GM23338 (cell line): ENCODE measurements around the gene MYH2. TPM values are rescaled to one million over a fixed set of nuclear protein-coding genes. Genes with fewer than 3 reads are reported as not detected.

ENCODE experiments used
- ATAC-seq: fragments of 200-7000 bp; cut with Tn5 transposase; 3 replicates; pipeline ENCODE4 v1.9.1; 2020
- DNase-seq: peaks from one replicate; pipeline ENCODE4 v3.0.0-alpha.2; 2015; ENCODE audit warnings: low spot score
- H2AFZ ChIP-seq: fragments of 200-600 bp; sonication (generic); 2 replicates; pipeline ENCODE4 v1.8.0; 2016; ENCODE audit warnings: antibody characterized with exemption, mild to moderate bottlenecking, moderate library complexity
- H3F3A ChIP-seq: fragments of 200-600 bp; sonication (generic); replicated peaks from 2 replicates; pipeline ENCODE4 v1.8.0; 2017; ENCODE audit warnings: antibody characterized with exemption, mixed run types, low read depth
- H3K27ac ChIP-seq: fragments of 200-600 bp; sonication (generic); 2 replicates; pipeline ENCODE4 v1.6.1; 2016; ENCODE audit warnings: low read depth
- H3K27me3 ChIP-seq: fragments of 200-600 bp; sonication (generic); 2 replicates; pipeline ENCODE4 v1.8.0; 2016; ENCODE audit warnings: mild to moderate bottlenecking, mixed run types, moderate library complexity; ENCODE audit not compliant: insufficient read depth
- H3K36me3 ChIP-seq: fragments of 200-600 bp; sonication (generic); 2 replicates; pipeline ENCODE4 v1.8.0; 2016; ENCODE audit warnings: mild to moderate bottlenecking; ENCODE audit not compliant: insufficient read depth
- H3K4me1 ChIP-seq: fragments of 200-600 bp; sonication (generic); 2 replicates; pipeline ENCODE4 v1.8.0; 2016; ENCODE audit warnings: mild to moderate bottlenecking, moderate library complexity; ENCODE audit not compliant: insufficient read depth
- H3K4me2 ChIP-seq: fragments of 200-600 bp; sonication (generic); 2 replicates; pipeline ENCODE4 v1.7.1; 2017; ENCODE audit warnings: mixed run types
- H3K4me3 ChIP-seq: fragments of 200-600 bp; sonication (generic); 2 replicates; pipeline ENCODE4 v1.6.1; 2016; ENCODE audit warnings: mixed run types
- H3K79me2 ChIP-seq: fragments of 200-600 bp; sonication (generic); replicated peaks from 2 replicates; pipeline ENCODE4 v1.8.0; 2017; ENCODE audit warnings: mild to moderate bottlenecking; ENCODE audit not compliant: insufficient read depth
- H3K9me2 ChIP-seq: fragments of 200-600 bp; sonication (generic); 2 replicates; pipeline ENCODE4 v1.8.0; 2017; ENCODE audit not compliant: insufficient read depth
- H4K20me1 ChIP-seq: fragments of 200-600 bp; sonication (generic); replicated peaks from 2 replicates; pipeline ENCODE4 v1.8.0; 2017; ENCODE audit warnings: mild to moderate bottlenecking; ENCODE audit not compliant: insufficient read depth
- H3K27ac Mint-ChIP-seq: 2 replicates; pipeline ENCODE4 v1.8.0; 2020; ENCODE audit warnings: inconsistent platforms, mild to moderate bottlenecking, moderate library complexity, mixed read lengths
- H3K27me3 Mint-ChIP-seq: 3 replicates; pipeline ENCODE4 v1.8.0; 2022; ENCODE audit warnings: low read depth, mild to moderate bottlenecking, moderate library complexity, mixed read lengths, inconsistent platforms; ENCODE audit not compliant: insufficient read depth, poor library complexity
- H3K36me3 Mint-ChIP-seq: 3 replicates; pipeline ENCODE4 v1.8.0; 2021; ENCODE audit warnings: low read depth, mild to moderate bottlenecking, inconsistent platforms, moderate library complexity, mixed read lengths
- H3K4me1 Mint-ChIP-seq: 3 replicates; pipeline ENCODE4 v1.8.0; 2020; ENCODE audit warnings: mild to moderate bottlenecking, inconsistent platforms, mixed read lengths
- H3K4me3 Mint-ChIP-seq: 3 replicates; pipeline ENCODE4 v1.8.0; 2021; ENCODE audit warnings: moderate library complexity, mild to moderate bottlenecking, inconsistent platforms, mixed read lengths
- H3K9me3 Mint-ChIP-seq: 3 replicates; pipeline ENCODE4 v1.8.0; 2020; ENCODE audit warnings: moderate library complexity, mild to moderate bottlenecking, inconsistent platforms, mixed read lengths
- CREB1 ChIP-seq: fragments of 250-450 bp; sonication (Bioruptor Pico); IDR thresholded peaks from 2 replicates; pipeline ENCODE4 v1.5.0; 2020; ENCODE audit warnings: low read depth, mild to moderate bottlenecking, moderate library complexity
- ETS1 ChIP-seq: IDR thresholded peaks from 2 replicates; pipeline ENCODE4 v1.6.1; 2016; ENCODE audit warnings: antibody characterized with exemption
- EZH2 ChIP-seq: fragments of 200-600 bp; sonication (generic); IDR thresholded peaks from one replicate; pipeline ENCODE4 v1.8.0; 2017; ENCODE audit warnings: antibody characterized with exemption, mild to moderate bottlenecking, low read depth; ENCODE audit not compliant: unreplicated experiment
- EZH2phosphoT487 ChIP-seq: fragments of 200-600 bp; sonication (generic); IDR thresholded peaks from one replicate; pipeline ENCODE4 v1.8.1; 2018; ENCODE audit warnings: antibody characterized with exemption; ENCODE audit not compliant: unreplicated experiment
- JUNB ChIP-seq: IDR thresholded peaks from one replicate; pipeline ENCODE4 v1.6.1; 2016; ENCODE audit warnings: antibody characterized with exemption; ENCODE audit not compliant: unreplicated experiment
- NANOG ChIP-seq: IDR thresholded peaks from 2 replicates; pipeline ENCODE4 v1.6.1; 2016; ENCODE audit warnings: antibody characterized with exemption, borderline replicate concordance
- POLR2AphosphoS5 ChIP-seq: IDR thresholded peaks from 2 replicates; pipeline ENCODE4 v1.6.1; 2016; ENCODE audit warnings: antibody characterized with exemption, low read depth
- ZNF462 ChIP-seq: fragments of 250-450 bp; sonication (Bioruptor Pico); IDR thresholded peaks from 2 replicates; pipeline ENCODE4 v1.5.0; 2020; ENCODE audit warnings: mild to moderate bottlenecking, moderate library complexity
- polyA plus RNA-seq: library from polyadenylated mRNA; unstranded; fragments of >200 nt; fragmentation: Nextera tagmentation; extraction: Ambion mirVana; gene quantifications from 2 replicates; pipeline ENCODE4 v1.2.1, GENCODE V29; 2016
- total RNA-seq: library from RNA; depleted of rRNA; stranded (reverse); fragments of >200 nt; shearing (Covaris generic); gene quantifications from 2 replicates; pipeline ENCODE4 v1.2.3, GENCODE V29; 2014
- TF ChIP-seq, protein P1 (sequence below): IDR thresholded peaks from one replicate; pipeline ENCODE4 v1.6.1; 2018; ENCODE audit warnings: antibody characterized with exemption; ENCODE audit not compliant: unreplicated experiment

MYH2 gene
- total and polyA plus RNA-seq, 2 experiments from 2014 or later = 7.5 to 27.7 TPM

DNA sequence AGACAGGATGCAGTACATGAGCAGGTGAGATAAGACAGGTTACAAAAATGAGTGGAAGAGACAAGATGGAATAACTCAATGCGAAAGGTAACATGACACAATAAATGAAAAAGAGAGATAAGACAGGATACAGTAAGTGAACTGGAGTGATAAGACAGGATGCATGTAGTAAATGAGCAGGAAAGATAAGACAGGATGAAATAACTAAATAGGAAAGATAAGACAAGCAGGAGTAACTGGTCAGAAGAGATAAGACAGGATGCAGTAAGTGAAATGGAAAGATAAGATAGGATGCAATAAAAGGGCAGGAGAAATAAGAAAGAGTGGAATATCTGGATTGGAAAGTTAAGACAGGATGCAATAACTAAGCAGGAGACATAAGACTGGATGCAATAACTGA, 71.8 kb downstream of the MYH2 start:
- peaks cover 8% of the 10 kb centered on the region for H3K36me3 Mint-ChIP-seq
- H3K4me1 Mint-ChIP-seq = no peaks in the 10 kb centered on the region
- no peak for ATAC-seq
- Histone ChIP-seq H2AFZ (no peak overlapping the region), H4K20me1 (no peaks in the 10 kb centered on the region), H3K79me2 (no peaks in the 10 kb centered on the region), H3K36me3 (no peaks in the 10 kb centered on the region; the same call in 1 of the 2 replicates), H3K4me1 (no peaks in the 10 kb centered on the region), H3F3A (no peaks in the 10 kb centered on the region), H3K27me3 (no peaks in the 10 kb centered on the region), H3K9me2 (no peaks in the 10 kb centered on the region; the same call in 1 of the 2 replicates), H3K27ac (no peak overlapping the region), H3K4me3 (no peak overlapping the region), H3K4me2 (no peak overlapping the region)
- peaks cover 19% of the 10 kb centered on the region for H3K9me3 Mint-ChIP-seq
- no peak overlapping the region for H3K4me3 Mint-ChIP-seq
- H3K27me3 Mint-ChIP-seq = no peaks in the 10 kb centered on the region
- no peak overlapping the region for H3K27ac Mint-ChIP-seq
- DNase-seq = no peak
- no peak for TF ChIP-seq JUNB
- TF ChIP-seq NANOG = no peak
- no peak for TF ChIP-seq POLR2AphosphoS5
- TF ChIP-seq, protein P1, sequence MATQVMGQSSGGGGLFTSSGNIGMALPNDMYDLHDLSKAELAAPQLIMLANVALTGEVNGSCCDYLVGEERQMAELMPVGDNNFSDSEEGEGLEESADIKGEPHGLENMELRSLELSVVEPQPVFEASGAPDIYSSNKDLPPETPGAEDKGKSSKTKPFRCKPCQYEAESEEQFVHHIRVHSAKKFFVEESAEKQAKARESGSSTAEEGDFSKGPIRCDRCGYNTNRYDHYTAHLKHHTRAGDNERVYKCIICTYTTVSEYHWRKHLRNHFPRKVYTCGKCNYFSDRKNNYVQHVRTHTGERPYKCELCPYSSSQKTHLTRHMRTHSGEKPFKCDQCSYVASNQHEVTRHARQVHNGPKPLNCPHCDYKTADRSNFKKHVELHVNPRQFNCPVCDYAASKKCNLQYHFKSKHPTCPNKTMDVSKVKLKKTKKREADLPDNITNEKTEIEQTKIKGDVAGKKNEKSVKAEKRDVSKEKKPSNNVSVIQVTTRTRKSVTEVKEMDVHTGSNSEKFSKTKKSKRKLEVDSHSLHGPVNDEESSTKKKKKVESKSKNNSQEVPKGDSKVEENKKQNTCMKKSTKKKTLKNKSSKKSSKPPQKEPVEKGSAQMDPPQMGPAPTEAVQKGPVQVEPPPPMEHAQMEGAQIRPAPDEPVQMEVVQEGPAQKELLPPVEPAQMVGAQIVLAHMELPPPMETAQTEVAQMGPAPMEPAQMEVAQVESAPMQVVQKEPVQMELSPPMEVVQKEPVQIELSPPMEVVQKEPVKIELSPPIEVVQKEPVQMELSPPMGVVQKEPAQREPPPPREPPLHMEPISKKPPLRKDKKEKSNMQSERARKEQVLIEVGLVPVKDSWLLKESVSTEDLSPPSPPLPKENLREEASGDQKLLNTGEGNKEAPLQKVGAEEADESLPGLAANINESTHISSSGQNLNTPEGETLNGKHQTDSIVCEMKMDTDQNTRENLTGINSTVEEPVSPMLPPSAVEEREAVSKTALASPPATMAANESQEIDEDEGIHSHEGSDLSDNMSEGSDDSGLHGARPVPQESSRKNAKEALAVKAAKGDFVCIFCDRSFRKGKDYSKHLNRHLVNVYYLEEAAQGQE = no peak
- no peak for TF ChIP-seq EZH2phosphoT487
- TF ChIP-seq ETS1 = no peak
- no peak for TF ChIP-seq CREB1 (CRISPR knock-in tag)

DNA sequence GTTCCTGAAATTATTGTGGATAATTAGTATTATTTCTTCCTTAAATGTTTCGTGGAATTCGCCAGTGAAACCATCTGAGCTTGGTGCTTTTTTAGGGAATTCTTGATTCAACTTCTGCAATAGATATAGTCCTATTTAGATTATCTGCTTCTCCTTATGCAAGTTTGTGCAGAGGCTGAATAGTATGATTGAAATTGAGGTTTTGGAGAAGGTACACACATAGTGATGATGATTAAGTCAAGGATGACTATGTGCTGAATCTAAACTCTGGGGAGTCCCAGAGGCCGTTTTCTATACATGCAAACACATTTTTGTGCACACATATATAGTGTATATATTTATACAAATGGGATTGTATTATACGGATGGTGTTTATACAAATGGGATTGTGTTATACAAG, 74.9 kb downstream of the MYH2 start:
- TF ChIP-seq JUNB (no peak), ETS1 (no peak), EZH2 (no peak), EZH2phosphoT487 (no peak), ZNF462 (CRISPR knock-in tag) (no peak)
- H3K9me3 Mint-ChIP-seq = no peaks in the 10 kb centered on the region

More for the DNA sequence above, 74.9 kb downstream of the MYH2 start:
- DNase-seq = no peak
- Histone ChIP-seq H3K9me2 (no peaks in the 10 kb centered on the region), H3K36me3 (no peaks in the 10 kb centered on the region), H3K27me3 (no peaks in the 10 kb centered on the region), H3K4me1 (no peaks in the 10 kb centered on the region), H3K4me3 (no peak overlapping the region), H4K20me1 (no peaks in the 10 kb centered on the region), H3F3A (no peaks in the 10 kb centered on the region), H2AFZ (no peak overlapping the region), H3K79me2 (no peaks in the 10 kb centered on the region), H3K27ac (no peak overlapping the region), H3K4me2 (no peak overlapping the region)
- Mint-ChIP-seq H3K27me3 (no peaks in the 10 kb centered on the region), H3K36me3 (no peaks in the 10 kb centered on the region), H3K27ac (no peak overlapping the region), H3K4me1 (no peaks in the 10 kb centered on the region), H3K4me3 (no peak overlapping the region)
- no peak for ATAC-seq
